Effector memory CD4-positive, alpha-beta T cell (primary cell): ENCODE measurements around the gene RAD50.

ENCODE experiments used
- DNase-seq, 3 donors: peaks; one replicate each; pipeline ENCODE4 v3.0.0-alpha.2; 2020
- H3K27ac ChIP-seq: 2 replicates; pipeline ENCODE4 v1.7.0; 2013; ENCODE audit warnings: mild to moderate bottlenecking, low read length, moderate library complexity; ENCODE audit not compliant: insufficient read depth, poor library complexity, severe bottlenecking
- H3K27me3 ChIP-seq: replicated peaks from 2 replicates; pipeline ENCODE4 v1.7.0; 2013; ENCODE audit warnings: mild to moderate bottlenecking, low read length; ENCODE audit not compliant: insufficient read depth, control insufficient read depth, poor library complexity, severe bottlenecking
- H3K36me3 ChIP-seq: 2 replicates; pipeline ENCODE4 v1.7.0; 2013; ENCODE audit warnings: mild to moderate bottlenecking, low read length, moderate library complexity; ENCODE audit not compliant: control insufficient read depth, insufficient read depth
- H3K4me1 ChIP-seq: 2 replicates; pipeline ENCODE4 v1.7.0; 2013; ENCODE audit warnings: low read length, mild to moderate bottlenecking; ENCODE audit not compliant: control insufficient read depth, insufficient read depth, poor library complexity, severe bottlenecking
- H3K4me3 ChIP-seq: 2 replicates; pipeline ENCODE4 v1.7.0; 2013; ENCODE audit warnings: low read length, low read depth, mild to moderate bottlenecking; ENCODE audit not compliant: insufficient read depth, poor library complexity, severe bottlenecking
- H3K9me3 ChIP-seq: 2 replicates; pipeline ENCODE4 v1.7.0; 2013; ENCODE audit warnings: mild to moderate bottlenecking, low read length, moderate library complexity; ENCODE audit not compliant: control insufficient read depth

Gene RAD50

GRCh38 chr5:132665574-132666080 lies 108.8 kb downstream of the RAD50 start:
- DNase-seq, result no peak
- Histone ChIP-seq H3K36me3 (no peaks in the 10 kb centered on the region), H3K4me3 (no peak overlapping the region), H3K9me3 (no peaks in the 10 kb centered on the region), H3K27ac (no peak overlapping the region), H3K27me3 (no peaks in the 10 kb centered on the region), H3K4me1 (peaks cover 4% of the 10 kb centered on the region)

GRCh38 chr5:132666310-132667123 lies 109.7 kb downstream of the RAD50 start:
- no peak overlapping the region for H3K27ac ChIP-seq
- H3K4me1 ChIP-seq, result no peaks in the 10 kb centered on the region
- H3K36me3 ChIP-seq, result no peaks in the 10 kb centered on the region
- no peak overlapping the region for H3K4me3 ChIP-seq
- H3K27me3 ChIP-seq, result no peaks in the 10 kb centered on the region
- DNase-seq, result no peak
- no peaks in the 10 kb centered on the region for H3K9me3 ChIP-seq

- Histone ChIP-seq H3K4me3 (no peak overlapping the region), H3K4me1 (no peaks in the 10 kb centered on the region), H3K9me3 (no peaks in the 10 kb centered on the region), H3K36me3 (no peaks in the 10 kb centered on the region), H3K27ac (no peak overlapping the region), H3K27me3 (no peaks in the 10 kb centered on the region)
- DNase-seq, result no peak
Observed at GRCh38 chr5:132667309-132667708, 110.5 kb downstream of the RAD50 start.

GRCh38 chr5:132667761-132668705 lies 111.3 kb downstream of the RAD50 start:
- no peaks in the 10 kb centered on the region for H3K27me3 ChIP-seq
- no peaks in the 10 kb centered on the region for H3K4me1 ChIP-seq
- H3K9me3 ChIP-seq, result no peaks in the 10 kb centered on the region
- H3K27ac ChIP-seq, result no peak overlapping the region
- no peaks in the 10 kb centered on the region for H3K36me3 ChIP-seq
- H3K4me3 ChIP-seq, result no peak overlapping the region
- no peak for DNase-seq

GRCh38 chr5:132668706-132669454 lies 112.1 kb downstream of the RAD50 start:
- Histone ChIP-seq H3K27me3 (no peaks in the 10 kb centered on the region), H3K4me3 (no peak overlapping the region), H3K9me3 (no peaks in the 10 kb centered on the region), H3K36me3 (no peaks in the 10 kb centered on the region), H3K27ac (no peak overlapping the region), H3K4me1 (no peaks in the 10 kb centered on the region)
- DNase-seq, result no peak

- Histone ChIP-seq H3K36me3 (no peaks in the 10 kb centered on the region), H3K27ac (no peak overlapping the region), H3K4me1 (no peaks in the 10 kb centered on the region), H3K9me3 (no peaks in the 10 kb centered on the region), H3K4me3 (no peak overlapping the region), H3K27me3 (no peaks in the 10 kb centered on the region)
- DNase-seq, result no peak
Observed at GRCh38 chr5:132669455-132669820, 112.7 kb downstream of the RAD50 start.

- H3K4me1 ChIP-seq, result peaks cover 4% of the 10 kb centered on the region
- no peaks in the 10 kb centered on the region for H3K27me3 ChIP-seq
- no peak overlapping the region for H3K27ac ChIP-seq
- DNase-seq, result no peak
- no peaks in the 10 kb centered on the region for H3K9me3 ChIP-seq
- no peak overlapping the region for H3K4me3 ChIP-seq
- no peaks in the 10 kb centered on the region for H3K36me3 ChIP-seq
Observed at GRCh38 chr5:132669966-132670882, 113.4 kb downstream of the RAD50 start.

- H3K27me3 ChIP-seq, result no peaks in the 10 kb centered on the region
- no peak overlapping the region for H3K4me3 ChIP-seq
- H3K27ac ChIP-seq, result no peak overlapping the region
- peaks cover 6% of the 10 kb centered on the region for H3K4me1 ChIP-seq
- DNase-seq, result no peak
- no peaks in the 10 kb centered on the region for H3K9me3 ChIP-seq
- H3K36me3 ChIP-seq, result no peaks in the 10 kb centered on the region
Observed at GRCh38 chr5:132671000-132671399, 114.2 kb downstream of the RAD50 start.

GRCh38 chr5:132673488-132673887 lies 116.7 kb downstream of the RAD50 start:
- no peak for DNase-seq

More at GRCh38 chr5:132673488-132673887, 116.7 kb downstream of the RAD50 start:
- H3K36me3 ChIP-seq, result no peaks in the 10 kb centered on the region
- no peaks in the 10 kb centered on the region for H3K9me3 ChIP-seq
- H3K27me3 ChIP-seq, result no peaks in the 10 kb centered on the region
- no peak overlapping the region for H3K27ac ChIP-seq
- H3K4me3 ChIP-seq, result no peak overlapping the region
- H3K4me1 ChIP-seq, result peaks cover 6% of the 10 kb centered on the region
